ENCODE measurements around the gene CDC37L1. TPM values are rescaled to one million over a fixed set of nuclear protein-coding genes. Genes with fewer than 3 reads are reported as not detected.

Gene CDC37L1
- total and polyA plus RNA-seq, 2 experiments from 2014 or later, result 26.9 to 29.6 TPM

DNA sequence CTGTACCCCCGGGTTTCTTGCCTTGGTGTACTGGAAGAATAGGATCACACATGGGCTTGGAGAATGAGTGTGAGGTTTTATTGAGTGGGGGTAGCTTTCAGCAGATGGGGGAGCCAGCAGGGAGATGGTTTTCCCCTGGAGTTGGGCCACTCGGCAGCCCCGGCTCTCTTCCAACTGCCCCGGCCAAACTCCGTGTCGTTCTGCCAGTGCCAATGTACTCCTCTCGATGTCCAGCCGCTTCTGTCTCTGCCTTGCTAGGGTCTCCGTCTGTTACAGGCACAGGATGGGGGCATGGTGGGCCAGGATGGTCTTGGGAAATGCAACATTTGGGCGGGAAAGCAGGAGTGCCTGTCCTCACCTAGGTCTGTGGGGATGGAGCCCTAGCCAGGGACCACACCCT is 24.8 kb upstream of the CDC37L1 start:
- TF ChIP-seq EZH2phosphoT487 (IDR thresholded peaks at IDR 0.05; ENCODE audit: unreplicated experiment) (no peak), STAT1 (IDR thresholded peaks at IDR 0.05; ENCODE audit: unreplicated experiment) (no peak), JUNB (IDR thresholded peaks at IDR 0.05; ENCODE audit: unreplicated experiment) (no peak), ZNF331 (CRISPR knock-in tag; IDR thresholded peaks at IDR 0.05; ENCODE audit: low read depth) (no peak), POLR2AphosphoS5 (IDR thresholded peaks at IDR 0.05; ENCODE audit: low read depth) (no peak), NANOG (IDR thresholded peaks at IDR 0.05; ENCODE audit: borderline replicate concordance) (no peak), CREB1 (CRISPR knock-in tag; IDR thresholded peaks at IDR 0.05; ENCODE audit: low read depth) (no peak), ZNF114 (CRISPR knock-in tag; IDR thresholded peaks at IDR 0.05) (no peak), EZH2 (IDR thresholded peaks at IDR 0.05; ENCODE audit: low read depth, unreplicated experiment) (no peak)
- TF ChIP-seq, protein P1, sequence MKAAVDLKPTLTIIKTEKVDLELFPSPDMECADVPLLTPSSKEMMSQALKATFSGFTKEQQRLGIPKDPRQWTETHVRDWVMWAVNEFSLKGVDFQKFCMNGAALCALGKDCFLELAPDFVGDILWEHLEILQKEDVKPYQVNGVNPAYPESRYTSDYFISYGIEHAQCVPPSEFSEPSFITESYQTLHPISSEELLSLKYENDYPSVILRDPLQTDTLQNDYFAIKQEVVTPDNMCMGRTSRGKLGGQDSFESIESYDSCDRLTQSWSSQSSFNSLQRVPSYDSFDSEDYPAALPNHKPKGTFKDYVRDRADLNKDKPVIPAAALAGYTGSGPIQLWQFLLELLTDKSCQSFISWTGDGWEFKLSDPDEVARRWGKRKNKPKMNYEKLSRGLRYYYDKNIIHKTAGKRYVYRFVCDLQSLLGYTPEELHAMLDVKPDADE (IDR thresholded peaks at IDR 0.05), result no peak
- TF ChIP-seq, protein P2, sequence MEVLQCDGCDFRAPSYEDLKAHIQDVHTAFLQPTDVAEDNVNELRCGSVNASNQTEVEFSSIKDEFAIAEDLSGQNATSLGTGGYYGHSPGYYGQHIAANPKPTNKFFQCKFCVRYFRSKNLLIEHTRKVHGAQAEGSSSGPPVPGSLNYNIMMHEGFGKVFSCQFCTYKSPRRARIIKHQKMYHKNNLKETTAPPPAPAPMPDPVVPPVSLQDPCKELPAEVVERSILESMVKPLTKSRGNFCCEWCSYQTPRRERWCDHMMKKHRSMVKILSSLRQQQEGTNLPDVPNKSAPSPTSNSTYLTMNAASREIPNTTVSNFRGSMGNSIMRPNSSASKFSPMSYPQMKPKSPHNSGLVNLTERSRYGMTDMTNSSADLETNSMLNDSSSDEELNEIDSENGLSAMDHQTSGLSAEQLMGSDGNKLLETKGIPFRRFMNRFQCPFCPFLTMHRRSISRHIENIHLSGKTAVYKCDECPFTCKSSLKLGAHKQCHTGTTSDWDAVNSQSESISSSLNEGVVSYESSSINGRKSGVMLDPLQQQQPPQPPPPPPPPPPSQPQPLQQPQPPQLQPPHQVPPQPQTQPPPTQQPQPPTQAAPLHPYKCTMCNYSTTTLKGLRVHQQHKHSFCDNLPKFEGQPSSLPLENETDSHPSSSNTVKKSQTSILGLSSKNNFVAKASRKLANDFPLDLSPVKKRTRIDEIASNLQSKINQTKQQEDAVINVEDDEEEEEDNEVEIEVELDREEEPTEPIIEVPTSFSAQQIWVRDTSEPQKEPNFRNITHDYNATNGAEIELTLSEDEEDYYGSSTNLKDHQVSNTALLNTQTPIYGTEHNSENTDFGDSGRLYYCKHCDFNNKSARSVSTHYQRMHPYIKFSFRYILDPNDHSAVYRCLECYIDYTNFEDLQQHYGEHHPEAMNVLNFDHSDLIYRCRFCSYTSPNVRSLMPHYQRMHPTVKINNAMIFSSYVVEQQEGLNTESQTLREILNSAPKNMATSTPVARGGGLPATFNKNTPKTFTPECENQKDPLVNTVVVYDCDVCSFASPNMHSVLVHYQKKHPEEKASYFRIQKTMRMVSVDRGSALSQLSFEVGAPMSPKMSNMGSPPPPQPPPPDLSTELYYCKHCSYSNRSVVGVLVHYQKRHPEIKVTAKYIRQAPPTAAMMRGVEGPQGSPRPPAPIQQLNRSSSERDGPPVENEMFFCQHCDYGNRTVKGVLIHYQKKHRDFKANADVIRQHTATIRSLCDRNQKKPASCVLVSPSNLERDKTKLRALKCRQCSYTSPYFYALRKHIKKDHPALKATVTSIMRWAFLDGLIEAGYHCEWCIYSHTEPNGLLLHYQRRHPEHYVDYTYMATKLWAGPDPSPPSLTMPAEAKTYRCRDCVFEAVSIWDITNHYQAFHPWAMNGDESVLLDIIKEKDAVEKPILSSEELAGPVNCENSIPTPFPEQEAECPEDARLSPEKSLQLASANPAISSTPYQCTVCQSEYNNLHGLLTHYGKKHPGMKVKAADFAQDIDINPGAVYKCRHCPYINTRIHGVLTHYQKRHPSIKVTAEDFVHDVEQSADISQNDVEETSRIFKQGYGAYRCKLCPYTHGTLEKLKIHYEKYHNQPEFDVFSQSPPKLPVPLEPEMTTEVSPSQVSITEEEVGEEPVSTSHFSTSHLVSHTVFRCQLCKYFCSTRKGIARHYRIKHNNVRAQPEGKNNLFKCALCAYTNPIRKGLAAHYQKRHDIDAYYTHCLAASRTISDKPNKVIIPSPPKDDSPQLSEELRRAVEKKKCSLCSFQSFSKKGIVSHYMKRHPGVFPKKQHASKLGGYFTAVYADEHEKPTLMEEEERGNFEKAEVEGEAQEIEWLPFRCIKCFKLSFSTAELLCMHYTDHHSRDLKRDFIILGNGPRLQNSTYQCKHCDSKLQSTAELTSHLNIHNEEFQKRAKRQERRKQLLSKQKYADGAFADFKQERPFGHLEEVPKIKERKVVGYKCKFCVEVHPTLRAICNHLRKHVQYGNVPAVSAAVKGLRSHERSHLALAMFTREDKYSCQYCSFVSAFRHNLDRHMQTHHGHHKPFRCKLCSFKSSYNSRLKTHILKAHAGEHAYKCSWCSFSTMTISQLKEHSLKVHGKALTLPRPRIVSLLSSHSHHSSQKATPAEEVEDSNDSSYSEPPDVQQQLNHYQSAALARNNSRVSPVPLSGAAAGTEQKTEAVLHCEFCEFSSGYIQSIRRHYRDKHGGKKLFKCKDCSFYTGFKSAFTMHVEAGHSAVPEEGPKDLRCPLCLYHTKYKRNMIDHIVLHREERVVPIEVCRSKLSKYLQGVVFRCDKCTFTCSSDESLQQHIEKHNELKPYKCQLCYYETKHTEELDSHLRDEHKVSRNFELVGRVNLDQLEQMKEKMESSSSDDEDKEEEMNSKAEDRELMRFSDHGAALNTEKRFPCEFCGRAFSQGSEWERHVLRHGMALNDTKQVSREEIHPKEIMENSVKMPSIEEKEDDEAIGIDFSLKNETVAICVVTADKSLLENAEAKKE (CRISPR knock-in tag; IDR thresholded peaks at IDR 0.05), result no peak
- TF ChIP-seq, protein P3, sequence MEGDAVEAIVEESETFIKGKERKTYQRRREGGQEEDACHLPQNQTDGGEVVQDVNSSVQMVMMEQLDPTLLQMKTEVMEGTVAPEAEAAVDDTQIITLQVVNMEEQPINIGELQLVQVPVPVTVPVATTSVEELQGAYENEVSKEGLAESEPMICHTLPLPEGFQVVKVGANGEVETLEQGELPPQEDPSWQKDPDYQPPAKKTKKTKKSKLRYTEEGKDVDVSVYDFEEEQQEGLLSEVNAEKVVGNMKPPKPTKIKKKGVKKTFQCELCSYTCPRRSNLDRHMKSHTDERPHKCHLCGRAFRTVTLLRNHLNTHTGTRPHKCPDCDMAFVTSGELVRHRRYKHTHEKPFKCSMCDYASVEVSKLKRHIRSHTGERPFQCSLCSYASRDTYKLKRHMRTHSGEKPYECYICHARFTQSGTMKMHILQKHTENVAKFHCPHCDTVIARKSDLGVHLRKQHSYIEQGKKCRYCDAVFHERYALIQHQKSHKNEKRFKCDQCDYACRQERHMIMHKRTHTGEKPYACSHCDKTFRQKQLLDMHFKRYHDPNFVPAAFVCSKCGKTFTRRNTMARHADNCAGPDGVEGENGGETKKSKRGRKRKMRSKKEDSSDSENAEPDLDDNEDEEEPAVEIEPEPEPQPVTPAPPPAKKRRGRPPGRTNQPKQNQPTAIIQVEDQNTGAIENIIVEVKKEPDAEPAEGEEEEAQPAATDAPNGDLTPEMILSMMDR (conservative IDR thresholded peaks at IDR 0.05; ENCODE audit: low read depth in 2 of 2), result no peak
- TF ChIP-seq, protein P4, sequence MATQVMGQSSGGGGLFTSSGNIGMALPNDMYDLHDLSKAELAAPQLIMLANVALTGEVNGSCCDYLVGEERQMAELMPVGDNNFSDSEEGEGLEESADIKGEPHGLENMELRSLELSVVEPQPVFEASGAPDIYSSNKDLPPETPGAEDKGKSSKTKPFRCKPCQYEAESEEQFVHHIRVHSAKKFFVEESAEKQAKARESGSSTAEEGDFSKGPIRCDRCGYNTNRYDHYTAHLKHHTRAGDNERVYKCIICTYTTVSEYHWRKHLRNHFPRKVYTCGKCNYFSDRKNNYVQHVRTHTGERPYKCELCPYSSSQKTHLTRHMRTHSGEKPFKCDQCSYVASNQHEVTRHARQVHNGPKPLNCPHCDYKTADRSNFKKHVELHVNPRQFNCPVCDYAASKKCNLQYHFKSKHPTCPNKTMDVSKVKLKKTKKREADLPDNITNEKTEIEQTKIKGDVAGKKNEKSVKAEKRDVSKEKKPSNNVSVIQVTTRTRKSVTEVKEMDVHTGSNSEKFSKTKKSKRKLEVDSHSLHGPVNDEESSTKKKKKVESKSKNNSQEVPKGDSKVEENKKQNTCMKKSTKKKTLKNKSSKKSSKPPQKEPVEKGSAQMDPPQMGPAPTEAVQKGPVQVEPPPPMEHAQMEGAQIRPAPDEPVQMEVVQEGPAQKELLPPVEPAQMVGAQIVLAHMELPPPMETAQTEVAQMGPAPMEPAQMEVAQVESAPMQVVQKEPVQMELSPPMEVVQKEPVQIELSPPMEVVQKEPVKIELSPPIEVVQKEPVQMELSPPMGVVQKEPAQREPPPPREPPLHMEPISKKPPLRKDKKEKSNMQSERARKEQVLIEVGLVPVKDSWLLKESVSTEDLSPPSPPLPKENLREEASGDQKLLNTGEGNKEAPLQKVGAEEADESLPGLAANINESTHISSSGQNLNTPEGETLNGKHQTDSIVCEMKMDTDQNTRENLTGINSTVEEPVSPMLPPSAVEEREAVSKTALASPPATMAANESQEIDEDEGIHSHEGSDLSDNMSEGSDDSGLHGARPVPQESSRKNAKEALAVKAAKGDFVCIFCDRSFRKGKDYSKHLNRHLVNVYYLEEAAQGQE (IDR thresholded peaks at IDR 0.05; ENCODE audit: unreplicated experiment), result no peak
- H3K4me1 Mint-ChIP-seq, result peaks cover 23% of the 10 kb centered on the region
- Histone ChIP-seq H3K4me1 (ENCODE audit: insufficient read depth) (peaks cover 22% of the 10 kb centered on the region), H2AFZ (no peak overlapping the region), H3K9me2 (ENCODE audit: insufficient read depth) (no peaks in the 10 kb centered on the region; the same call in 1 of the 2 replicates), H4K20me1 (replicated peaks; ENCODE audit: insufficient read depth) (no peaks in the 10 kb centered on the region), H3K27me3 (ENCODE audit: insufficient read depth) (no peaks in the 10 kb centered on the region), H3K4me2 (no peak overlapping the region), H3F3A (replicated peaks; ENCODE audit: low read depth) (no peaks in the 10 kb centered on the region), H3K79me2 (replicated peaks; ENCODE audit: insufficient read depth) (no peaks in the 10 kb centered on the region), H3K36me3 (ENCODE audit: insufficient read depth) (no peaks in the 10 kb centered on the region), H3K27ac (ENCODE audit: low read depth) (no peak overlapping the region), H3K4me3 (no peak overlapping the region)
- DNase-seq (ENCODE audit: low spot score), result no peak
- H3K27me3 Mint-ChIP-seq (ENCODE audit: insufficient read depth, low read depth, poor library complexity), result peaks cover 3% of the 10 kb centered on the region
- no peak for ATAC-seq
- H3K4me3 Mint-ChIP-seq, result no peak overlapping the region
- H3K27ac Mint-ChIP-seq, result no peak overlapping the region
- H3K9me3 Mint-ChIP-seq, result no peaks in the 10 kb centered on the region
- no peaks in the 10 kb centered on the region for H3K36me3 Mint-ChIP-seq (ENCODE audit: low read depth)
